Measurements from ENCODE around the gene MRPL14.
A peak's percentile ranks its signal among the peaks of the same experiment; 100 is the strongest.
"Not testable (repeated sequence)": the region's sequence is repeated elsewhere in the genome, so short reads cannot be mapped to it uniquely, and the experiment has no call there.

Gene MRPL14

DNA sequence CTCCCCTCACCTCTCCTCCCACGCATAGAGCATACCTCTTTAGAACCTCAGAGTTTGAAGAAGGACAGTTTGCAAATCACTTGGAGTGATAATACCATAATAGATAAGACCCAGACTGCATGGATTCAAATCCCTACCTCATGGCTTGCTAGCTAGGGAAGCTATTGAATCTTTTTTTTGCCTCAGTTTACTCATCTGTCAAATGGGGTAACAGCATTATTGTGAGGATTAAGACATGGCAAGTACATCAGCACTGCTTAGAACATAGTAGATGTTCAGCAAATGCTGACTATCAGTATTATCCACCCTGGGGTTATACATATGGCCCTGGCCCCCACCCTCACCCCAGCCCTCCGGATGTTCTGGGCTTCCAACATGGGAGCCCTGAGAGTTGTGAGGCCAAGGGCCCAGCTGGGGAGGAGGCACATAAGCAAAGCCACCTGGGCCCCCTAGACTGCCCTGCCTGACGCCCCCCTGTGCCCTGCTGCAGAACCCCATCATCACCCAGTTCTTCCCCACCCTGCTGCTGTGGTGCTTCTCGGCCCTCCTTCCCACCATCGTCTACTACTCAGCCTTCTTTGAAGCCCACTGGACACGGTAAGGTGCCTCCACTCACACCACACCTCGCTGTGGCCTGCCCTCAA, 22.2 kb upstream of the MRPL14 start:
- no peak for DNase-seq

- no peak for DNase-seq
Measured at GRCh38 chr6:44148306-44148705, 21.1 kb upstream of the MRPL14 start.

- DNase-seq = no peak
Measured at GRCh38 chr6:44147256-44147655, 20.0 kb upstream of the MRPL14 start.

DNA sequence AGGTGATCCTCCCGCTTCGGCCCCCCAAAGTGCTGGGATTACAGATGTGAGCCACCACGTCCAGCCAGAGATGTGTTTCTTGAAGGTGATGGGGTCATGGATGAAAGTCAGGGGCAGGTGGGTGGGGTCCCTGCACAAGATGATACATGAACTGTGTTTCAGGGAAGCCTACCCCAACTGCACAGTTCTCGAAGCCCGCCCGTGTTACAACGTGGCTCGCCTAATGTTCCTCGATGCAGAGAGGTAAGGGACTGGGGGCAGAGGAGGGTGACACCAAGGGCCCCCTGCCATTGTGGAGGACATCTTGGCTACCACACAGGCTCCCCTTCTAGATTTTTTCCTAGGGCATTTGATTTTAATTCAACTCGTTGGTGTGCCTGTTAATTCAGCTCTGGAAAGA, 19.4 kb upstream of the MRPL14 start:
- DNase-seq = no peak

DNA sequence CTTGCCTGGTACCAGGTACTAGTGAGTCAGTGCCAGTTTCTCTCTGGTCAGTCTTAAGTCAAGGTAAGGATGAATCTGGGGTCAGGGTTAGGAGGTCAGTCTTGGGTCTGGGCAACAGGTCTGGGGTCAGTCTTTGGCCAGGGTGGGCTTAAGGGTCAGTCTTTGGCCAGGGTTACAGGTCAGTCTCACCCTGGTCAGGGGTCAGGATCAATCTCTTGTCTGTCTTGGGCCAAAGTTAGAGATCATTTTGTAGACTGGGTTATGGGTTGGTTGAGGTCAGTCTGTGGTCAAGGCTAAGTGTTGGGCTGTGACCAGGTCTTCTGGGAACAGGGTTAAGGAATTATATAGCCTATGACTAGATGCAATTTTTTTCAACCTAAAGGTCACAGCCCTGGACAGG, 18.6 kb upstream of the MRPL14 start:
- DNase-seq = no peak

DNA sequence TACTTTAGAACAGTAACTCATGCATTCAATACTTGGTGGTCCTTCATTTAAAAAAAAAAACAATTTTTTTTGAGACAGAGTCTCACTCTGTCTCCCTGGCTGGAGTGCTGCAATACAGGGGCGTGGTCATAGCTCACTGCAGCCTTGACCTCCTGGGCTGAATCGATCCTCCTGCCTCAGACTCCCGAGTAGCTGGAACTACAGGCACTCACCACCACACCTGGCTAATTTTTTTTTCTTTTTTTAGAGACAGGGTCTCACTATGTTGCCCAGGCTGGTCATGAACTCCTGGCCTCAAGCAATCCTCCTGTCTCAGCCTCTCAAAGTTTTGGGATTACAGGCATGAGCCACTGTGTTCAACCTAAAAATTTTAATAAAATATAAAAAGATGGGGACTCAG, 17.3 kb upstream of the MRPL14 start:
- not testable (repeated sequence) for DNase-seq

GRCh38 chr6:44143731-44144130, 16.5 kb upstream of the MRPL14 start:
- DNase-seq = no peak

DNA sequence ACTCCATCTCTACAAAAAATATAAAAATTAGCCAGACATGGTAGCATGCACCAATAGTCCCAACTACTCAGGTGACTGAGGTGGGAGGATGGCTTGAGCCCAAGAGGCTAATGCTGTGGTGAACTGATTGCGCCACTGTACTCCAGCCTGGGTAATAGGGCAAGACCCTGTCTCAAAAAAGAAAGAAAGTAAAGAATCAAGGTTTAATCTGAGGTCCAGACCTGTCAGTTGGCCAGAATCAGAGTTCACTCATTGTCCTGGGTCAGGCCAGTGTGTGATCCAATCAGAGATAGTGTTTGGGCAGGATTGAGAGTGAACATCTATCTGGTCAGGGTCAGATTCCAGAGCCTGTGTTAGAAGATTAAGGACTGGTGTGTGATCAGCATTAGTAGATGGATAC, 15.6 kb upstream of the MRPL14 start:
- DNase-seq = no peak

- no peak for DNase-seq
Measured at GRCh38 chr6:44139351-44139743, 12.1 kb upstream of the MRPL14 start.

DNA sequence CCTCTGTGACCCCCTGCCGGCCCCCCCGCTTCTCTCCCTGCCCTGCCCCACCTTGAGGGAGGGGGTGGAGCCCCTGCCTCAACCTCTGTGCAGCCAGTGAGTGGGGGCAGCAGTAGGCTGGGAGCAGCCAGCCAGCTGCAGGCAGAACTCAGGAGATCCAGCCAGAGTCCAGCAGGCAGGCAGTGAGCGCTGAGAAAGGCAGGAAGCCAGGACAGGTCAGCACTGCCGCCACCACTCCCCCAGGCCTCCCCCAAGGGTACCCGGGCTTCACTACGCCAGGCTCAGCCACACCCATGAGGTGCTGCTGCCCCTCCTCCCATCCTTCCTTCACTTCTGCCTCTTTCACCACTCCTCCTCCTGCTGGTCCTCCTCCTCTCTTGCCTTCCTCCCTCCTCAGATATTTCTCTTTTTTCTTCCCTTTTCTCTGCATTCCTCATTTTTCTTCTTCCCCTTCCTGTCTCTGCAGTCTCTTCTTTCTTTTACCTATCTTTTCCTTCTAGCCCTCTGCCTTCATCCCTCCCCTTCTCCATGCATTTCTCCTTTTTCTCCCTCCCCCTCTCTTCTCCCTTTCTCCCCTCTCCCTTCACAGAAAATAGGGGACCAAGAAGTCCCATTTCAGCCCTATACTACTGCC, 11.6 kb upstream of the MRPL14 start:
- DNase-seq = no peak

GRCh38 chr6:44135875-44136274, 8.6 kb upstream of the MRPL14 start:
- no peak for DNase-seq

DNA sequence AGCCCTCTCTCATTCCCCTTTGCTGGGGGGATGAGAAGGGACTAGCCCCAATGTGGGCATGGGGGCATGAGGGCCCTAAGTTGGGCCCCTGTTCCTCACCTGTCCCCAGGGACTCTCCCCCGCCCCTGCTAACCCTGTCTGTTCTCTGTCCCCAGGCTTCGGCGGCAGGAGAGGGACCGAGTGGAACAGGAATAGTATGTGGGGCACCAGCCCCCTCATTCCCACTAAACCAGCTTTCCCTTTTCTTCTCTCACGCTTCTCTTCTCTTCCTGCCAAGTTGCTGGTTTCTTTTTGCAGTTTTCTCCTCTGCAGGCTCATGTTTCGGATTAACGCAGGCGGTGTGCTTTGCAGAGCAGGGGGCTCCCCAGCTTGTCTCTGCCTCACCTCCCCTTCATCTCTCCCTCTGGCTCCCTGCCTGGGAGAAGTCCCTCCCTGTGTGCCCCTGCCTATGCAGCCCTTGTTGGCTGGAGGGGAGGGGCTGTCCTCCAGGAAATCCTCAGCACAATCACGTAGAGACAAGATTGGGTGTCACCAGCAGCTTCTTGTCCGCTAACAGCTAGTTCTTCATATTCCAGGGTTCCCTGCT, 8.0 kb upstream of the MRPL14 start:
- DNase-seq = no peak

- DNase-seq = no peak
Measured at GRCh38 chr6:44133981-44134711, 6.9 kb upstream of the MRPL14 start.

DNA sequence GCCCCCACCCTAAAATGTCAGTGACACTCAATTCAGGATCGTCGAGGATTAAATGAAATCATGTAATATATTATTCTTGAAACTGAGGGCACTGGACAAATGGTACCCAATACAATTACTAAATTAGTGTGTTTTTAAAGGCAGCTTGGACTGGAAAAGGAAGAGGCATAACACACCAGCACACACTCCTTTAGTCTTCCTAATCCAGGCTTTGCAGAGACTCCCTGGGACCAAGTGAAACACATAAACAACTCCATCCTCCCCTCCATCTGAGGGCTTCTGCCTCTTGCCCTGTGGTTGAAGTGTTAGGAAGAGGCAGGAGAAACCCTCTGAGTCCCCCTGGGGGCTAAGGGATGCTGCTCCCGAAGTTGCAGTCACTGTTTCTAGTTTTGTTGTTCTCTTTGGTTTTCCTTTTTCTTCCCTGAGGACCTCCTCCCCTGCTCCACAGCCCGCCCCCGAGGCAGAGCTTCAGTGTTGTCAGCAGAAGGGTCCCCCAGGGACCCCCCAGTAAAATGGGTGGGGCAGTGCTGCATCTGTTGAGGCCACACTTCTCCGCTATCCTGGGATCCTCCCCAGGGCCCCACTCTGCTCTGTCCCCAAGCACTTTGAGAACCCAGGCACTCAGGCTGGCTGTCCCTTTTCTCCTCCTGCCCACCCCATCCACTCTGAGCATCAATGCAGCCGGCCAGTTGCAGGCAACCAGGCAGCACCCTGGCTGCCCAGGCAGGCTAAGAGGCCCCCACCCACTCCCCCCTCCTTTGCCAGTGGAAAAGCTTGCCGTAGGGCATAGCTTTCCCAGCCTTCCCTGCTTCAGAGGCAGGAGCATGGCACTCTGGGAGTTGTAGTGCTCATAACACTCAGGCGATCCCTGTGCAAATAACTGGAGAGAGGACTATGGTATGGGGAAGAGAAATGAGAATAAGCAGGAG, 6.0 kb upstream of the MRPL14 start:
- no peak for DNase-seq

GRCh38 chr6:44132476-44132875, 5.2 kb upstream of the MRPL14 start:
- DNase-seq = no peak

- DNase-seq = no peak
Measured at GRCh38 chr6:44131892-44132291, 4.6 kb upstream of the MRPL14 start.

- no peak for DNase-seq
Measured at GRCh38 chr6:44129841-44130322, 2.6 kb upstream of the MRPL14 start.

- peak; percentile 29 for DNase-seq
Measured at GRCh38 chr6:44128020-44128917, 1.0 kb upstream of the MRPL14 start.

DNA sequence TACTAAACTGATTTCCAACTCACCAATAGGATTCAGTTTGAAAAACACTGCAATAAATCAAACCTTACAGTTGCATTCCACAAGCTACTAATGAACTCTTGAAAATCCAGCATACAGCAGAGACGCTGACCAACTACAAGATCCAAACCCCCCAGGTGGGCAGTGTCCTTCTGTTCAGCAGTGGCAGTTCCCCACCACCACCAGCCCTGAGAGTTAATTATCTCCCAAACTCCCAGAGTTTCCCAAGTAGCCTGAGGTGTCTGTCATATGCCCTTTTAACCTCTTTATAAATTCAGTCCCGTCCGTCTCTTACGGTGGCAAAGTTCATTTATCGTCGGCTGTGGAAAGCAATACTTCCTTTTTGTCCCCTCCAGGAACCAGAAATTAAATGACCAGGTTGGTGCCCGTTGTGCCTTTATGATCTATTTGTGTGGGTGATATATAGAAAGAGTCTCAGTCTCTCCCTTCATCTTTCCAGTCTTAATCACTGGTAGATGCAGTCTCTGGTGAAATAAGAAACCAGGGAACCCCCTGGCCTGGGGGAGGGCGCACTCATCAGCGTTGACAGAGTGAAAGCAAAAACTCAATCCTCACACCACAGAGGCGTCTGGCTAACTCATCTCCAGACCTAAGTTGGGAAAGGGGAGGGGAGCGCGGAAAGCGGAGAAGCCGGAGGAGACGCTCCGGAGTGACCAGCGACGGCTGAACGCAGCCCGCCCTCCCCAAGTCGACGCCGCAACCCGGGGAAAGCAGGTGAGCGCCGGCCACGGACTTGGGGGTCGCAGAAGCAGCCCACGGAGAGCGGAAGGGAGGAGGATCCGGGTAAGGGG, 717 bp downstream of the MRPL14 start:
- DNase-seq = peak; percentile 67

DNA sequence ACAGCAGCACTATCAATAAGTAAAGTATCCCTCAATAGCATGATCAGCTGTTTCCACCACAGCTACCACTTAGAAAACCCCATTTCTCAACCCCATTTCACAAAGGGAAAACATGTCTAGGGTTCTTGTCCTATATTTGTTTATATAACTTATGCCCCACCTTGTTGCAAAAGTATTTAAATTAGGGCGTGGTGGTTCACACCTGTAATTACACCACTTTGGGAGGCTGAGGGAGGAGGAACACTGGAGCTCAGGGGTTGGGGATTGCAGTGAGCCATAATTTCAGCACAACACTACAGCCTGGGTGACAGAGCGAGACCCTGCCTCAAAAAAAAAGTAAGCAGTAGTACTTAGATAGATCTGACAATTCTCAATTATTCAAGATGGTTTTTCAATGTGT, 3.7 kb downstream of the MRPL14 start:
- DNase-seq = no peak

- DNase-seq = no peak
Measured at GRCh38 chr6:44122801-44123200, 4.5 kb downstream of the MRPL14 start.

Measured in activated T-cell treated with anti-CD3 and anti-CD28 coated beads, Interleukin-2, amount 50 U/mL, for 1 hour (primary cell).